Measurements from ENCODE around the gene PAXX. TPM values are rescaled to one million over a fixed set of nuclear protein-coding genes. Genes with fewer than 3 reads are reported as not detected.

The PAXX gene
- total RNA-seq, 1 donor from 2014 or later: 84.9 TPM

GRCh38 chr9:136960212-136960937 lies 31.8 kb upstream of the PAXX start:
- no peak overlapping the region for H3K27ac Mint-ChIP-seq (ENCODE audit: unreplicated experiment)
- peaks cover 6% of the 10 kb centered on the region for H3K4me1 Mint-ChIP-seq
- no peak for TF ChIP-seq CTCF (conservative IDR thresholded peaks at IDR 0.05)
- no peaks in the 10 kb centered on the region for H3K27me3 Mint-ChIP-seq (ENCODE audit: low read depth)
- DNase-seq (ENCODE audit: low read depth, low spot score): no peak
- no peak overlapping the region for H3K4me3 Mint-ChIP-seq
- peaks cover 7% of the 10 kb centered on the region for H3K9me3 Mint-ChIP-seq
- H3K36me3 Mint-ChIP-seq (ENCODE audit: low read depth): no peaks in the 10 kb centered on the region

DNA sequence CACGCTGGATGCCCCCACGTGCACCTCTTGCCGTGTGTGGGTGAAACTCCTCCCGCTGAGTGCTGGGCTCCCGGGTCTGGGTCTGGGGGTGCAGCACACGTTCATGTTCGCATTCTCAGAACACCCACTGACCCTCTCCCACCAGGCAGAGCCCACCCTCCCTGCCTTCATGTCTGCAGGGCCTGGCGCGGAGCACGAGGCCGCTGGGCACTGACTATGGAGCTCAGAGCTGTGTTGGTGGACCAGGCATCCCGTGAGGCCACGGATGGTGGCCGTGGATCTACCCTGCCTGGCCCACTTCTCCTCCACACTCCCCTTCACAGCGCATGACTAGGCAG lies 31.3 kb upstream of the PAXX start:
- H3K36me3 Mint-ChIP-seq (ENCODE audit: low read depth): no peaks in the 10 kb centered on the region
- H3K27ac Mint-ChIP-seq (ENCODE audit: unreplicated experiment): no peak overlapping the region
- DNase-seq (ENCODE audit: low read depth, low spot score): no peak
- no peak for TF ChIP-seq CTCF (conservative IDR thresholded peaks at IDR 0.05)
- no peaks in the 10 kb centered on the region for H3K27me3 Mint-ChIP-seq (ENCODE audit: low read depth)
- H3K4me3 Mint-ChIP-seq: no peak overlapping the region
- peaks cover 10% of the 10 kb centered on the region for H3K4me1 Mint-ChIP-seq
- peaks cover 7% of the 10 kb centered on the region for H3K9me3 Mint-ChIP-seq

DNA sequence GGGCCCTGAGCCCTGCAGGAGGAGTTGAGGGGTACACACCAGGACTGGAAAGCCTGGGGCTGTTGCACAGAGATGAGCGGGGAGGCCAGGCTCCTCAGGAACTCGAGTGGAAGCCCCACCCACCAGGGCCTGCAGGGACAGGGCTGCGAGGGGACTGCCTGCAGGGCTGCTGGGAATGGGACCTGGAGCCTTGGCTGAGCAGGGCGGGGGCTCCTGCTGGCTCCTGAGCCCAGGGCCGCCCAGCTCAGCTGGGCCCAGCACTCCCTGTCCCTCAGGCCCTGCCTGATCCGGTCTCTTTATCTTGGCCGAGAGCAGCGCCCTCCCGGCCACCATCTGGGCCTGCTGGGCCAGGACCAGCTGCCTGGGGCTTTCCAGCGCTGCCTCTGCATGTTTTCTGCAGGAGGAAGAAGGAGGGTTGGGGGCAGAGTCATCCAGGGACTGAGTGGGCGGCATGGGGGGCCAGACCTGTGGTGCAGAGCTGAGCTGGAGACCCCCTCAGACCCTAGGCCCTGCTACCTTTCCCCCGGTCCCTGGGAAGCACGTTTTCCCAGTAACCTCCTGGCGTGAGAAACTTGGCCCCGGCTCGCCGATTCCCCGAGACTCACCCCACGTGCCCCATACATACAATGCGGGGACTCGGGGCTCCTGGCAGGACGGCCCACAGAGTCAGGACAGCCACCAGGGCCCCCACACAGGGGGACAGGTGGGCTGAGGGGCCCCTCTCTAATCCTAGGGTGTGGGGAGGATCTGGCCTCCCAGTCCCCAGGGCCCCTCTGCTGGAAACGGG lies 30.8 kb upstream of the PAXX start:
- Mint-ChIP-seq H3K36me3 (ENCODE audit: low read depth) (no peaks in the 10 kb centered on the region), H3K4me3 (no peak overlapping the region), H3K9me3 (peaks cover 4% of the 10 kb centered on the region), H3K27me3 (ENCODE audit: low read depth) (no peaks in the 10 kb centered on the region), H3K27ac (ENCODE audit: unreplicated experiment) (peak overlapping the region; percentile 12), H3K4me1 (peaks cover 15% of the 10 kb centered on the region)
- no peak for DNase-seq (ENCODE audit: low read depth, low spot score)
- no peak for TF ChIP-seq CTCF (conservative IDR thresholded peaks at IDR 0.05)

- no peaks in the 10 kb centered on the region for H3K9me3 Mint-ChIP-seq
- H3K36me3 Mint-ChIP-seq (ENCODE audit: low read depth): no peaks in the 10 kb centered on the region
- peaks cover 16% of the 10 kb centered on the region for H3K4me1 Mint-ChIP-seq
- no peak overlapping the region for H3K4me3 Mint-ChIP-seq
- TF ChIP-seq CTCF (conservative IDR thresholded peaks at IDR 0.05): no peak
- H3K27ac Mint-ChIP-seq (ENCODE audit: unreplicated experiment): no peak overlapping the region
- H3K27me3 Mint-ChIP-seq (ENCODE audit: low read depth): no peaks in the 10 kb centered on the region
- DNase-seq (ENCODE audit: low read depth, low spot score): no peak
Measured at GRCh38 chr9:136962163-136962562, 30.1 kb upstream of the PAXX start.

GRCh38 chr9:136962701-136963248 lies 29.4 kb upstream of the PAXX start:
- Mint-ChIP-seq H3K27me3 (ENCODE audit: low read depth) (no peaks in the 10 kb centered on the region), H3K4me3 (no peak overlapping the region), H3K4me1 (peaks cover 16% of the 10 kb centered on the region), H3K36me3 (ENCODE audit: low read depth) (no peaks in the 10 kb centered on the region), H3K9me3 (no peaks in the 10 kb centered on the region), H3K27ac (ENCODE audit: unreplicated experiment) (peak overlapping the region; percentile 57)
- no peak for TF ChIP-seq CTCF (conservative IDR thresholded peaks at IDR 0.05)
- no peak for DNase-seq (ENCODE audit: low read depth, low spot score)

Data from neural crest cell (in vitro differentiated cells).